GM18951 (cell line): ENCODE results near the gene TMEM258.

ENCODE experiments used
- POLR2A ChIP-seq: IDR thresholded peaks from 4 replicates; pipeline ENCODE4 v1.6.1; 2011; ENCODE audit warnings: mild to moderate bottlenecking; ENCODE audit not compliant: insufficient read length, insufficient read depth; ENCODE audit errors: extremely low read depth
- in situ Hi-C: fragments of 300-500 bp; cut with MboI; formaldehyde crosslinking; loops from one replicate; pipeline ENCODE4 v1.12.0; 2022; ENCODE audit warnings: low sequenced_read_pairs, mixed read lengths, inconsistent platforms; ENCODE audit not compliant: unreplicated experiment

TMEM258 gene

GRCh38 chr11:61771985-61772455 lies 20.4 kb downstream of the TMEM258 start:
- in situ Hi-C loops: no loop called here
- no peak for TF ChIP-seq POLR2A

DNA sequence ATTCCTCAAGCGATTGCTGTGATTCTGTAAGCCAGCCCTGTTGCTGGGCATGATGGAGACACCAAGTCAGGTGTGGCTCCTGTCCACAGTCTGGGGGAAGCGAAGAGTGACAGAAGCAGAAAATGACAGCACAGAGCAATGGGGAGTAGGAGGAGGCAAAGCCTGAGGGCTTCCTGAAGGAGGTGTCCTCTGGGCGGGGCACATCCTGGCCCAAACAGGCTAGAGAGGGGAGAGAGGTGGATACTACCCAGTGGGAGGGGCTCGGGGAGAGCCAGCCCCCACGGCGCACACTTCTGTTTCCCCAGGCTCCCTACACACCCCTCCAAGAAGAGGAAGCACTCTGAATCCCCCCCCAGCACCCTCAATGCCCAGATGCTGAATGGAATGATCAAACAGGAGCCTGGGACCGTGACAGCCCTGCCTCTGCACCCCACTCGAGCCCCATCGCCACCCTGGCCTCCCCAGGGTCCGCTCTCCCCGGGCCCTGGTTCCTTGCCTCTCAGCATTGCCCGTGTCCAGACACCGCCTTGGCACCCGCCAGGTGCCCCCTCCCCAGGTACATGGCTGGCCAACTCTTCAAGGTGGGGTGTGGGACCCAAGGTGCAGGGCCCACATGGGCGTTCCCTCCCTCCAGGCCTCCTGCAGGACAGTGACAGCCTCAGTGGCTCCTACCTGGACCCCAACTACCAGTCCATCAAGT lies 21.1 kb downstream of the TMEM258 start:
- in situ Hi-C loops: no loop called here

DNA sequence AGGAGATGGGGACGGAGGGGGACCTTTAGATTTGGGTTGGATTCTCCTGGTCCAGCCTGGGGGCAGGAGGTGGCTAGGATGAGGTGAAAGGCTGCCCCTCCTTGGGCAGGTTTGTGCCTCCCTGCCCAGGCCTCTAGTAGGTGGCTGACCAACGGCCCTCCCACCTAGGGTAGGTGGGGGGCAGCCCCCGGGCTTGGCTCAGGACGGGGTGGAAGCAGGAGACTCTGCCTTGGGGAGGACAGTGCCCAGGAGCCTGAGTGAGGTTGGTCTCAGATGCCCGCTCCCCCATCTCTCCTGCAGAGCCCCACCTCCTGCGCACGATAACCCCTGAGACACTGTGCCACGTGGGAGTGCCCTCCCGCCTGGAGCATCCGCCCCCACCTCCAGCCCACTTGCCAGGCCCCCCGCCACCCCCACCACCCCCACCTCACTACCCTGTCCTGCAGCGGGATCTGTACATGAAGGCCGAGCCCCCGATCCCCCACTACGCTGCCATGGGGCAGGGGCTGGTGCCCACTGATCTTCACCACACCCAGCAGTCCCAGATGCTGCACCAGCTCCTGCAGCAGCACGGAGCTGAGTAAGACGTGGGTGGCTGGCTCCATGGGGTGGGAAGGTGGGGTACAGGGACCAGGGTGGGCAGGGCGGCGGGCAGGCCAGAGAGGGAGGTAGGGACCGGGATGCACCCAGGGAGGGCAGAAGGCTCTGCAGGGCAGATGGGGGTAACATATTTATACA lies 22.3 kb downstream of the TMEM258 start:
- in situ Hi-C loops: no loop called here
- TF ChIP-seq POLR2A: no peak

More for the DNA sequence above, 21.1 kb downstream of the TMEM258 start:
- TF ChIP-seq POLR2A: no peak

DNA sequence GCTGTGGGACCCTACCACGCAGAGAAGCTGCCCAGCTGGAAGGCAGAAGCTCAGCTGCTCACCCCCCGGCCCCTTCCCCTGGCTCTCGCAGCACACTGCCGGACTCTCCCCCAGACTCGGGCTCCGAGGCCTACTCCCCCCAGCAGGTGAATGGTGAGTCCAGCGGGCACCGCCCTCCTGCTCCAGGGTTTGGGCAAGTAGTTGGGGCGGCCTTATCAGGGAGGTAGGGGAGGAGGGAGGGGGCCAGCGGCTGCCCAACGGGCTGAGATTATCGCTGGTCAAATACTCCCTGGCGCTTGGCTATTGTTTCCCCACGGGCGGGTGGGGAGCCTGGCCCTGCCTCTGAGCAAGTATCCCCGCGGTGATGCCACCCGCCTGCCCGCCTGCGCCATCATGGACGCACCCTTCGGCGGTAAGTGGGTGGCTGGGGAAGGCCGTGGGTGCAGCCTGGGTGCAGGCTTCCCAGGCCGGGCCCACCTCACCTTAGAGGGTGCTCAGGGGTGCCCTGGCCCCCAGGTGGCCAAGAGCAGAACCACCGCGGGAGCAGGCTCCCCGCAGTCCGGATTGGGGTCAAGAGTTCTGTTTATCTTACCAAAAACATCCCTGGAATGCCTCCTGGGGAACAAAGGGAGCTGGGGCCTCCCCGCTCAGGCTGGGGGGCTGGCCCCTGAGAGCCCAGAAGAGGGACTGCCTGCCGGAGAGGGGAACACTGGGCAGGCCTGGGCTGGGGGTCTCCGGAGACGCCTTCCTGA lies 23.1 kb downstream of the TMEM258 start:
- no peak for TF ChIP-seq POLR2A
- in situ Hi-C loops: no loop called here

- no peak for TF ChIP-seq POLR2A
- in situ Hi-C loops: no loop called here
Measured at GRCh38 chr11:61768376-61769076, 23.9 kb downstream of the TMEM258 start.

GRCh38 chr11:61766353-61766841 lies 26.0 kb downstream of the TMEM258 start:
- no peak for TF ChIP-seq POLR2A
- in situ Hi-C loops: no loop called here

- no peak for TF ChIP-seq POLR2A
- in situ Hi-C loops: no loop called here
Measured at GRCh38 chr11:61765550-61766253, 26.7 kb downstream of the TMEM258 start.

DNA sequence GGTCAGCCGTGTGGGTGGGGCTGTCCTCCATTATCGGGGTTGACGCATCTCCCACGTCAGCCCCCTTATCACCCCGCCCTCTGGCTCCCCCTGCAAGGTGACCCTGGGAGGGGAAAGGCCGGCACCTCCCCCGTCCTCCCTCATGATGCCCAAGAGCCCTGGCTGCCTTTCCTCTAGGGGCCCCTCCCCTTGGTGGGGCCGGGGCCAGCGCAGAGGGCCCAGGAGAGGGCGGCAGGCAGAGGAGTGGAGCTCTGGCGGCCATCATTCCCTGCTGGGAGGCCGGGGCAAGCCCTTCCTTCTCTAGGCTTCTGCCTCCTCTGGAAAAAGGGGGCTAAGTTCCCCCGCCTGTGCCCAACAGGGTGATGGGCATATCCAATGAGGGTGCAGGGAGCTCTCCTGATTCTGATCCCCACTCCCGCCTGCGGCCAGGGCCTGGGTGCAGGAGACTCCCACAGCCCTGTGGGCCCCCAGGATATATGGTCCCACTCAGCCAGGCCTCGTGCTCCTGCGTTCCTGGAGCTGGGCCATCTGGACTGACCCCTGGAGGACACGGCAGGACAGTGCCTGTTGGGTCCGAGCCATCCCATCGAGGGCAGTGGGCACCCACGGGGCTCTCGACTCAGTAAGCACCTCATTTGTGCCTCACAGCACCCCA lies 27.7 kb downstream of the TMEM258 start:
- in situ Hi-C loops: no loop called here
- no peak for TF ChIP-seq POLR2A

- in situ Hi-C loops: no loop called here
- TF ChIP-seq POLR2A: no peak
Measured at GRCh38 chr11:61763930-61764605, 28.3 kb downstream of the TMEM258 start.

GRCh38 chr11:61762798-61763197 lies 29.6 kb downstream of the TMEM258 start:
- in situ Hi-C loops: no loop called here
- no peak for TF ChIP-seq POLR2A

GRCh38 chr11:61762223-61762615 lies 30.2 kb downstream of the TMEM258 start:
- in situ Hi-C loops: no loop called here
- no peak for TF ChIP-seq POLR2A
